Measurements from ENCODE around the gene IER5L. TPM values are rescaled to one million over a fixed set of nuclear protein-coding genes. Genes with fewer than 3 reads are reported as not detected.

Gene IER5L
- total RNA-seq, 1 donor from 2014 or later, result 37.5 TPM

GRCh38 chr9:129223551-129224208 is 45.6 kb upstream of the IER5L start:
- TF ChIP-seq CTCF (conservative IDR thresholded peaks at IDR 0.05), result no peak
- H3K36me3 Mint-ChIP-seq, result no peaks in the 10 kb centered on the region
- H3K4me1 Mint-ChIP-seq (ENCODE audit: unreplicated experiment), result peaks cover 38% of the 10 kb centered on the region
- H3K9me3 Mint-ChIP-seq, result no peaks in the 10 kb centered on the region
- H3K27me3 Mint-ChIP-seq, result no peaks in the 10 kb centered on the region
- no peak overlapping the region for H3K4me3 Mint-ChIP-seq
- peak overlapping the region; percentile 68 for H3K27ac Mint-ChIP-seq
- DNase-seq (ENCODE audit: extremely low spot score, unreplicated experiment), result no peak

GRCh38 chr9:129222819-129223218 is 44.8 kb upstream of the IER5L start:
- Mint-ChIP-seq H3K4me1 (ENCODE audit: unreplicated experiment) (peaks cover 35% of the 10 kb centered on the region), H3K9me3 (no peaks in the 10 kb centered on the region), H3K27me3 (no peaks in the 10 kb centered on the region), H3K27ac (no peak overlapping the region), H3K36me3 (no peaks in the 10 kb centered on the region), H3K4me3 (no peak overlapping the region)
- TF ChIP-seq CTCF (conservative IDR thresholded peaks at IDR 0.05), result no peak
- no peak for DNase-seq (ENCODE audit: extremely low spot score, unreplicated experiment)

GRCh38 chr9:129221979-129222635 is 44.0 kb upstream of the IER5L start:
- no peak for TF ChIP-seq CTCF (conservative IDR thresholded peaks at IDR 0.05)
- Mint-ChIP-seq H3K27ac (no peak overlapping the region), H3K27me3 (no peaks in the 10 kb centered on the region), H3K4me1 (ENCODE audit: unreplicated experiment) (peaks cover 39% of the 10 kb centered on the region), H3K4me3 (no peak overlapping the region), H3K9me3 (no peaks in the 10 kb centered on the region), H3K36me3 (no peaks in the 10 kb centered on the region)
- DNase-seq (ENCODE audit: extremely low spot score, unreplicated experiment), result no peak

GRCh38 chr9:129221233-129221632 is 43.2 kb upstream of the IER5L start:
- Mint-ChIP-seq H3K27ac (no peak overlapping the region), H3K36me3 (no peaks in the 10 kb centered on the region), H3K4me3 (no peak overlapping the region), H3K4me1 (ENCODE audit: unreplicated experiment) (peaks cover 39% of the 10 kb centered on the region), H3K27me3 (no peaks in the 10 kb centered on the region), H3K9me3 (no peaks in the 10 kb centered on the region)
- no peak for TF ChIP-seq CTCF (conservative IDR thresholded peaks at IDR 0.05)
- DNase-seq (ENCODE audit: extremely low spot score, unreplicated experiment), result no peak

- Mint-ChIP-seq H3K9me3 (no peaks in the 10 kb centered on the region), H3K27me3 (no peaks in the 10 kb centered on the region)
These were observed 42.7 kb upstream of the IER5L start for GRCh38 chr9:129220771-129221170.

More at GRCh38 chr9:129220771-129221170, 42.7 kb upstream of the IER5L start:
- no peaks in the 10 kb centered on the region for H3K36me3 Mint-ChIP-seq
- no peak overlapping the region for H3K27ac Mint-ChIP-seq
- no peak for DNase-seq (ENCODE audit: extremely low spot score, unreplicated experiment)
- H3K4me3 Mint-ChIP-seq, result no peak overlapping the region
- no peak for TF ChIP-seq CTCF (conservative IDR thresholded peaks at IDR 0.05)
- H3K4me1 Mint-ChIP-seq (ENCODE audit: unreplicated experiment), result peaks cover 36% of the 10 kb centered on the region
